Gastroesophageal sphincter (tissue), 3 donors: ENCODE data around the gene SUGCT.

Source experiments
- EP300 ChIP-seq: sonication (generic); formaldehyde crosslinking; IDR thresholded peaks from one replicate; pipeline ENCODE4 v1.6.1; 2017; ENCODE audit warnings: antibody characterized with exemption, mild to moderate bottlenecking
- TF ChIP-seq, protein P1 (sequence below), 4 experiments: fragments of 200-600 bp in 2 of 4; fragments of 450-650 bp in 2 of 4; sonication (generic) in 1 of 4; IDR thresholded peaks; one replicate each; pipeline ENCODE4 v1.5.1; 2017 to 2019; ENCODE audit warnings: antibody characterized with exemption in 4 of 4, mild to moderate bottlenecking in 2 of 4, moderate library complexity in 2 of 4

DNA sequence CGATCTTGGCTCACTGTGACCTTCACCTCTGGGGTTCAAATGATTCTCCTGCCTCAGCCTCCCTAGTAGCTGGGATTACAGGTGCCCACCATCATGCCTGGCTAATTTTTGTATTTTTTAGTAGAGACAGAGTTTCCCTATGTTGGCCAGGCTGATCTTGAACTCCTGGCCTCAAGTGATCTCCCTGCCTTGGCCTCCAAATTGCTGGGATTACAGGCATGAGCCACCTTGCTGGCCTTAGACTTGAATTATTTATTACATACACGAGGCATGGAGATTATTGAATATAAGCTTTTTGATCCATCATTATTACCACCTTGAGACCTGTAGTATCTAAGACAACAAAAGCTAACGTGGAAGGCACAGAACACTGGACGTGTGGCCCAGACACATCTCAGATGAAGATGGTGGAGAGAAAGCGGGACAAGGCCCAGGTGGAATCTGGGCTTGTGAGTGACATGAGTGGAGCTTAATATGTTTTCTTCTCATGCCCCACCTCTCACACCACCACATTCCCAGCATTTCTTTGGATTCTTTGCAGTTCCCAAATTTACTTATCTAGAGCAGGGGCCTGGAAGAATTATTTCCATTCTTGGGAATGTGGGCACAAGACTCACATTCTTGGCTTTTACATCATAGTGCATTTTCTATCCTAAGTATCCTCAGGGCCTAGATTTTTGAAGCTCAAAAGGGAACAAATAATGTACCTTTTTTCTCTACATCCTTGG is 76.6 kb downstream of the SUGCT start:
- TF ChIP-seq, protein P1, sequence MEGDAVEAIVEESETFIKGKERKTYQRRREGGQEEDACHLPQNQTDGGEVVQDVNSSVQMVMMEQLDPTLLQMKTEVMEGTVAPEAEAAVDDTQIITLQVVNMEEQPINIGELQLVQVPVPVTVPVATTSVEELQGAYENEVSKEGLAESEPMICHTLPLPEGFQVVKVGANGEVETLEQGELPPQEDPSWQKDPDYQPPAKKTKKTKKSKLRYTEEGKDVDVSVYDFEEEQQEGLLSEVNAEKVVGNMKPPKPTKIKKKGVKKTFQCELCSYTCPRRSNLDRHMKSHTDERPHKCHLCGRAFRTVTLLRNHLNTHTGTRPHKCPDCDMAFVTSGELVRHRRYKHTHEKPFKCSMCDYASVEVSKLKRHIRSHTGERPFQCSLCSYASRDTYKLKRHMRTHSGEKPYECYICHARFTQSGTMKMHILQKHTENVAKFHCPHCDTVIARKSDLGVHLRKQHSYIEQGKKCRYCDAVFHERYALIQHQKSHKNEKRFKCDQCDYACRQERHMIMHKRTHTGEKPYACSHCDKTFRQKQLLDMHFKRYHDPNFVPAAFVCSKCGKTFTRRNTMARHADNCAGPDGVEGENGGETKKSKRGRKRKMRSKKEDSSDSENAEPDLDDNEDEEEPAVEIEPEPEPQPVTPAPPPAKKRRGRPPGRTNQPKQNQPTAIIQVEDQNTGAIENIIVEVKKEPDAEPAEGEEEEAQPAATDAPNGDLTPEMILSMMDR (IDR thresholded peaks at IDR 0.05), result no peak
- no peak for TF ChIP-seq EP300
